ENCODE results near the gene ADCY1.

ADCY1 gene

GRCh38 chr7:45654341-45654740, 80.2 kb downstream of the ADCY1 start:
- DNase-seq: no peak

GRCh38 chr7:45655539-45655938, 81.4 kb downstream of the ADCY1 start:
- DNase-seq: no peak

GRCh38 chr7:45656431-45656830, 82.3 kb downstream of the ADCY1 start:
- DNase-seq: no peak

GRCh38 chr7:45657136-45657889, 83.1 kb downstream of the ADCY1 start:
- no peak for DNase-seq

GRCh38 chr7:45657890-45658715, 83.9 kb downstream of the ADCY1 start:
- no peak for DNase-seq

DNA sequence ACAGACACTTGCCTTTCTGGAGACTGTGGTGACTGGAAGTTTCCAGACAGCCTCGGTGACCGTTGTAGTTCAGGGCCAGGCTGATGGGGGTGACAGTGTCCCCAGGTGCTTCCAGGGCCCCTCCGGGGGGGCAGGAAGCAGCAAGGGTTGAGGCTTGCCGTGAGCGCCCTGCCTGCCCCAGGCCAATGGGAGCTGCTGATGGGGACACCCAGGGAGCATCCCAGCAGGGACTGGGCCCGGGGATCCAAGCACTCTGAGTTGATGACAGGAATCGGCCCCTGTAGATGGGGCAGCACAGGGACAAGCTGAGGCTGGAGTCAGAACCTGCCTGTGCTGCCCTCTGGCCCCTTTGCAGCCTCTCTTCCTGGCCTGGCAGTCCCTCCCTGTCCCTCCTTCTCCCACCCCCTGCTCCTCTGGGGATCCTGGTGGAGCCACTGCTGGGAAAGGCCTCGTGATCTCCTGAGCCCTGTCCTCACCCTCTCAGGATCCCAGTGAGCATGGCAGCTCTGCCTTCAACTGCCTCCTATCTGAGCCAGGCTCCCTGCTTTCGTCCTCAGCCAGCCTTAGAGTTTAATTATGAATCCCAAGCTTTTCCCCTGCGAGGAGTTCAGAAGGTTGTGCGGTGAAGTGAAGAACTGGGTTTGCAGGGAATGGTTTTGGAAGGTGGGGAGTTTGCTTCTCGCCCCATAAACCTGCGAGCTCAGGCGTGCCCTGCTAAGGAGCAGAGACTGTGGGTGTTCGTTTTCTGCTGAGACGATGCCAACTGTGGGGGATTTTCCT, 84.7 kb downstream of the ADCY1 start:
- DNase-seq: no peak

GRCh38 chr7:45659496-45660139, 85.5 kb downstream of the ADCY1 start:
- no peak for DNase-seq

- no peak for DNase-seq
These were observed 86.2 kb downstream of the ADCY1 start for GRCh38 chr7:45660201-45660900.

DNA sequence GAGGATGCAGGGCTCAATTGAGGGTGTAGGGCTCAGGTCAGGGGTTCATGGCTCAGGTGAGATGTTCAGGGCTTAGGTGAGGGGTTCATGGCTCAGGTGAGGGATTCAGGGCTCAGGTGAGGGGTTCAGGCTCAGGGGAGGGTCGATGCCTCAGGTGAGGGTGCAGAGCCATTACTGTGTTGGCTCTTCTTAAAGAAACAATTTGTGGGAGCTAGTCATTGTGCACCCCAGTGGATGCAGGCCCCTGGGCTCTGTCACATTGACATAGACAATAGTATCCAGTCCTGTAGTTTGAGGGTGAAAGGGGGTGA, 86.7 kb downstream of the ADCY1 start:
- DNase-seq: no peak

DNA sequence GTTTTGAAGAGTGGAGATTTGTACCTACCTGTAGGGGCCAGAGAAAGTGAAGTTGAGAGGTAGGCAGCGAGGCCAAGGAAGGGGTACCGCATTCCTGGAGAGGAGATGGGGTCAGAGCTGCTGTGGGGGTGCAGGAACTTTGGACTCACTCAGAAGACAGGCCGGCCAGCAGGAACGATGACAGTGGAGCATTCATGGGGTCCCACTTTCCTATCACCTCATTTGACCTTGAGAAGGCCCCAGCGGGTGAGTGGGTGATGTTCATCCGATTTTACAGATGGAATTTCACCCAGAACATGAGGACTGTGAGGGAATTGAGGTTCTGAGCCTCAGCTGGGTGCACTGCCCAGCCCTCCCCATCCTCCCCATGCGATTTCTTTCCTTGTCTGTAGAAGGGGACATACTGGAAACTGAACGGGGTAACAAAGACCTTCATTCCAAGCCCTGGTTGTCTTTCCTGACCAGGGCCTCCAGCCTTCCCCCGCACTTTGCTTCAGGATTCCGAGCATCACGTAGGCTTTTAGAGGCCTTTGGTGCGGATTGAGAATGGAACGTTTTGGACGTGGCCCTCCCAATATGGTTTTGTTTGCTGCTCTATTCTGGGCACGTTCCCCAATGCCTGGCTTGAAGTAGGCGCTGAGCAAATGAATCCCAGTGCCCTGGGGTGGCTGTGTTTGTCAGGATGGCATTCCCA, 87.3 kb downstream of the ADCY1 start:
- DNase-seq: no peak

DNA sequence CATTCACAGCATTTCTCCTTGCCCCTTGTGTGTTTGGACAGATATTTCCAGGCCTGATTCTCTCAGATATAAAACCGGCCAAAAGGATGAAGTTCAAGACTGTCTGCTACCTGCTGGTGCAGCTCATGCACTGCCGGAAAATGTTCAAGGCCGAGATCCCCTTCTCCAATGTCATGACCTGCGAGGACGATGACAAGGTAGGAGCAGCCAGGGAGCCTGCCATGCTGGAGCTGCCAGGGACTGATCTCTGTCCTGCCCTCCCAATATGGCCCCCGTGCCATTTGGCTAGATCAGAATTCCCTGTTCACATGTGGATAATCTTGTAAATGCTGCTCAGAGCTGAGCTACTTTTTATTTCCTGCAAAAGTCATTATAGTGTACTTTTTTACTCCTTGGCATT, 87.8 kb downstream of the ADCY1 start:
- DNase-seq: no peak

GRCh38 chr7:45662540-45663166, 88.5 kb downstream of the ADCY1 start:
- DNase-seq: no peak

DNA sequence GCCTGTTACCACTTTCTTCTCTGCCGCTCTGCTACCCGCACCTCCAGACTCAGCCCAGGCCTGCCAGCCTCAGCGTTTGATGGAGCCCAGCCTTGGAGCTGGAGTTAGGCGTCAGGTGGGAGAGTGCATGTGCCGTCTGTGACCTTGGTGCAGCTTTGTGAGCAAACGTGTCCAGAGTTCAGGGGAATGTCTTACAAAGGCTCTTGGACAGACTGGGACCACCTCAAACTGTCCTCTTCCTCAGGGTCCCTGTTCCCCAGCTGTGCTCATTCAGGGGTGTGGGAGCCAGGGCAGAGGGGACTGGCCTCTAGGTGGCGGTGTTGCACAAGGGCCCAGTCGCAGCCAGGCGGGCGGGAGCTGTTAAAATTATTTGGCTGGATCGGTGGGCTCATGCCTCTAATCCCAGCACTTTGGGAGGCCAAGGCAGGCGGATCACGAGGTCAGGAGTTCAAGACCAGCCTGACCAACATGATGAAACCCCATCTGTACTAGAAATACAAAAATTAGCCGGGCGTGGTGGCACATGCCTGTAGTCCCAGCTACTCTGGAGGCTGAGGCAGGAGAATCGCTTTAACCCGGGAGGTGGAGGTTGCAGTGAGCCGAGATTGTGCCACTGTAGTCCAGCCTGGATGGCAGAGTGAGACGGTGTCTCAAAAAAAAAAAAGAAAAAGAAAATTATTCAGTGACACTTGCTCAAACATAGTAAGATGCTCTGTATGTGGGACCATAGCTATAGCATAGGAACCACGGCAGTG, 89.2 kb downstream of the ADCY1 start:
- no peak for DNase-seq

- DNase-seq: no peak
These were observed 89.9 kb downstream of the ADCY1 start for GRCh38 chr7:45663965-45664633.

DNA sequence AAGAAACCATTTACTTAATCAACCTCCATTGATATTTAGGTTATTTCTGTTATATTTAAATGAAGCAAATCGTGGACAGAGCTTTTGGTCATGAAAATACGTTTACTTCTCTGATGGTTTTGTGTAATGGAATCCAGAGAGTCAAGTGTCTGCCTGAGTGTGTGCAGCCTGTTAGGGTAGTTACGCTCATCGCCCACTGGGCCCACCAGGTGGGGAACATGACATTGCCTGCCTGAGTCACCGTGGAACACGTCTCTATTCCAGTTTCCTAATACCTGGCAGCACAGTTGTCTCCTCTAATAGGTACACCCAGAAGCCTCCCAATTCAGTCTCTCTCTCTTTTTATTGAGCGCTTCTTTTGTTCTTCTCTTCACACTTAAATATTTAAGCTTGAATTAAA, 91.0 kb downstream of the ADCY1 start:
- DNase-seq: no peak

- no peak for DNase-seq
These were observed 96.1 kb downstream of the ADCY1 start for GRCh38 chr7:45670227-45670626.

GRCh38 chr7:45670717-45671116, 96.5 kb downstream of the ADCY1 start:
- no peak for DNase-seq

DNA sequence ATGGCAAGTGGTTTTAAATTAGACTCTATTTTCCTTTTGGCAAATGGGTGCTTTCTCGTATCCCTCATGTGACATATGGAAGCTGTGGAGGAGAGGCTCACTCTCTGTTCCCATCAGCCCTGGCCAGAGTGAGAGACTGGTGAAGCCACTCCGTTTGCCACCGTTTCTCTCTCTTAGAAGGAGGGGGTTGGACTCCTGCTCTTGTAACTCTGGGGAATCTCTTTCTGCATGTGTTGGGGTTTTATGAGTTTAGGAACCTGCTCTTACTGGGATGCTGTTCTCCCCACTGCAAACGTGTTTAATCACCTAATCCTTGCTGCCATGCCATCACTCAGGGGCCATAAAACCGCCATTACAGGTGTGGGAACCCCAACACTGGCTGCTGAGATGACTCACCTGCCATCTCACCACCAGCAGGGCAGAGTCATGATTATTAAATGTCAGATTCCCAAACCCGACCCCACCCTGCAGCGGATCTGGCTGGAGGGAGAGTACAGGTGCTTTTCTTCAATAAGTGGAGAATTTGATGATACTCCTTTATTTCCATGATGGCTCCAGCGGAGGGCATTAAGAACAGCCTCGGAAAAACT, 103.2 kb downstream of the ADCY1 start:
- DNase-seq: no peak

DNA sequence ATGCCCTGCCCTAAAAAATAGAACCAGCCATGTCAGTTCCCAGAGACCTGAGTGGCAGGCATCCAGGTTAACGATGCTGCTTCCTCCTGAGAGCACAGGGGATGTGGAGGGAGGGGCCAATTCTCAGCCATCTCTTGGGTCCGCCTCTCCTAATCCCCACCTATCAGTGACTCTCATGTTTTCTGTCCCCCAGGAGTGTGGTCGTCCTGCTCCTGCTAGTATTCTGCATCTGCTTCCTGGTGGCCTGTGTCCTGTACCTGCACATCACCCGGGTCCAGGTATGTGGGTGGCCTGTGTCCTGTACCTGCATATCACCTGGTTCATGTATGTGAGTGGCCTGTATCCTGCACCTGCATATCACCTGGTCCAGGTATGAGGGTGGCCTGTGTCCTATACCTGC, 105.3 kb downstream of the ADCY1 start:
- no peak for DNase-seq

GRCh38 chr7:45680776-45681175, 106.6 kb downstream of the ADCY1 start:
- DNase-seq: no peak
